GM23338 (cell line): Measurements from ENCODE around the gene CPTP. TPM values are rescaled to one million over a fixed set of nuclear protein-coding genes. Genes with fewer than 3 reads are reported as not detected.
"Not testable (repeated sequence)": the region's sequence is repeated elsewhere in the genome, so short reads cannot be mapped to it uniquely, and the experiment has no call there.

Experiments
- ATAC-seq: fragments of 200-7000 bp; cut with Tn5 transposase; 3 replicates; pipeline ENCODE4 v1.9.1; 2020
- DNase-seq: peaks from one replicate; pipeline ENCODE4 v3.0.0-alpha.2; 2015; ENCODE audit warnings: low spot score
- H2AFZ ChIP-seq: fragments of 200-600 bp; sonication (generic); 2 replicates; pipeline ENCODE4 v1.8.0; 2016; ENCODE audit warnings: antibody characterized with exemption, mild to moderate bottlenecking, moderate library complexity
- H3F3A ChIP-seq: fragments of 200-600 bp; sonication (generic); replicated peaks from 2 replicates; pipeline ENCODE4 v1.8.0; 2017; ENCODE audit warnings: antibody characterized with exemption, mixed run types, low read depth
- H3K27ac ChIP-seq: fragments of 200-600 bp; sonication (generic); 2 replicates; pipeline ENCODE4 v1.6.1; 2016; ENCODE audit warnings: low read depth
- H3K27me3 ChIP-seq: fragments of 200-600 bp; sonication (generic); 2 replicates; pipeline ENCODE4 v1.8.0; 2016; ENCODE audit warnings: mild to moderate bottlenecking, mixed run types, moderate library complexity; ENCODE audit not compliant: insufficient read depth
- H3K36me3 ChIP-seq: fragments of 200-600 bp; sonication (generic); 2 replicates; pipeline ENCODE4 v1.8.0; 2016; ENCODE audit warnings: mild to moderate bottlenecking; ENCODE audit not compliant: insufficient read depth
- H3K4me1 ChIP-seq: fragments of 200-600 bp; sonication (generic); 2 replicates; pipeline ENCODE4 v1.8.0; 2016; ENCODE audit warnings: mild to moderate bottlenecking, moderate library complexity; ENCODE audit not compliant: insufficient read depth
- H3K4me2 ChIP-seq: fragments of 200-600 bp; sonication (generic); 2 replicates; pipeline ENCODE4 v1.7.1; 2017; ENCODE audit warnings: mixed run types
- H3K4me3 ChIP-seq: fragments of 200-600 bp; sonication (generic); 2 replicates; pipeline ENCODE4 v1.6.1; 2016; ENCODE audit warnings: mixed run types
- H3K79me2 ChIP-seq: fragments of 200-600 bp; sonication (generic); replicated peaks from 2 replicates; pipeline ENCODE4 v1.8.0; 2017; ENCODE audit warnings: mild to moderate bottlenecking; ENCODE audit not compliant: insufficient read depth
- H3K9me2 ChIP-seq: fragments of 200-600 bp; sonication (generic); 2 replicates; pipeline ENCODE4 v1.8.0; 2017; ENCODE audit not compliant: insufficient read depth
- H4K20me1 ChIP-seq: fragments of 200-600 bp; sonication (generic); replicated peaks from 2 replicates; pipeline ENCODE4 v1.8.0; 2017; ENCODE audit warnings: mild to moderate bottlenecking; ENCODE audit not compliant: insufficient read depth
- H3K27ac Mint-ChIP-seq: 2 replicates; pipeline ENCODE4 v1.8.0; 2020; ENCODE audit warnings: inconsistent platforms, mild to moderate bottlenecking, moderate library complexity, mixed read lengths
- H3K27me3 Mint-ChIP-seq: 3 replicates; pipeline ENCODE4 v1.8.0; 2022; ENCODE audit warnings: low read depth, mild to moderate bottlenecking, moderate library complexity, mixed read lengths, inconsistent platforms; ENCODE audit not compliant: insufficient read depth, poor library complexity
- H3K36me3 Mint-ChIP-seq: 3 replicates; pipeline ENCODE4 v1.8.0; 2021; ENCODE audit warnings: low read depth, mild to moderate bottlenecking, inconsistent platforms, moderate library complexity, mixed read lengths
- H3K4me1 Mint-ChIP-seq: 3 replicates; pipeline ENCODE4 v1.8.0; 2020; ENCODE audit warnings: mild to moderate bottlenecking, inconsistent platforms, mixed read lengths
- H3K4me3 Mint-ChIP-seq: 3 replicates; pipeline ENCODE4 v1.8.0; 2021; ENCODE audit warnings: moderate library complexity, mild to moderate bottlenecking, inconsistent platforms, mixed read lengths
- H3K9me3 Mint-ChIP-seq: 3 replicates; pipeline ENCODE4 v1.8.0; 2020; ENCODE audit warnings: moderate library complexity, mild to moderate bottlenecking, inconsistent platforms, mixed read lengths
- CREB1 ChIP-seq: fragments of 250-450 bp; sonication (Bioruptor Pico); IDR thresholded peaks from 2 replicates; pipeline ENCODE4 v1.5.0; 2020; ENCODE audit warnings: low read depth, mild to moderate bottlenecking, moderate library complexity
- EZH2 ChIP-seq: fragments of 200-600 bp; sonication (generic); IDR thresholded peaks from one replicate; pipeline ENCODE4 v1.8.0; 2017; ENCODE audit warnings: antibody characterized with exemption, mild to moderate bottlenecking, low read depth; ENCODE audit not compliant: unreplicated experiment
- EZH2phosphoT487 ChIP-seq: fragments of 200-600 bp; sonication (generic); IDR thresholded peaks from one replicate; pipeline ENCODE4 v1.8.1; 2018; ENCODE audit warnings: antibody characterized with exemption; ENCODE audit not compliant: unreplicated experiment
- JUNB ChIP-seq: IDR thresholded peaks from one replicate; pipeline ENCODE4 v1.6.1; 2016; ENCODE audit warnings: antibody characterized with exemption; ENCODE audit not compliant: unreplicated experiment
- NANOG ChIP-seq: IDR thresholded peaks from 2 replicates; pipeline ENCODE4 v1.6.1; 2016; ENCODE audit warnings: antibody characterized with exemption, borderline replicate concordance
- POLR2AphosphoS5 ChIP-seq: IDR thresholded peaks from 2 replicates; pipeline ENCODE4 v1.6.1; 2016; ENCODE audit warnings: antibody characterized with exemption, low read depth
- STAT1 ChIP-seq: IDR thresholded peaks from one replicate; pipeline ENCODE4 v1.6.1; 2016; ENCODE audit warnings: antibody characterized with exemption; ENCODE audit not compliant: unreplicated experiment
- ZNF114 ChIP-seq: fragments of 250-450 bp; sonication (Bioruptor Pico); IDR thresholded peaks from 2 replicates; pipeline ENCODE4 v1.5.0; 2020; ENCODE audit warnings: mild to moderate bottlenecking, moderate library complexity
- polyA plus RNA-seq: library from polyadenylated mRNA; unstranded; fragments of >200 nt; fragmentation: Nextera tagmentation; extraction: Ambion mirVana; gene quantifications from 2 replicates; pipeline ENCODE4 v1.2.1, GENCODE V29; 2016
- total RNA-seq: library from RNA; depleted of rRNA; stranded (reverse); fragments of >200 nt; shearing (Covaris generic); gene quantifications from 2 replicates; pipeline ENCODE4 v1.2.3, GENCODE V29; 2014
- TF ChIP-seq, protein P1 (sequence below): IDR thresholded peaks from 2 replicates; pipeline ENCODE4 v1.6.1; 2016; ENCODE audit warnings: antibody characterized with exemption
- TF ChIP-seq, protein P2 (sequence below), 2 experiments: fragments of 200-600 bp in 1 of 2; sonication (generic) in 1 of 2; conservative IDR thresholded peaks; 2 replicates each; pipeline versions ENCODE4 v1.5.1 to v1.6.1; 2016 to 2017; ENCODE audit warnings: antibody characterized with exemption in 2 of 2, low read depth in 2 of 2, mild to moderate bottlenecking in 2 of 2, moderate library complexity in 1 of 2
- TF ChIP-seq, protein P3 (sequence below): IDR thresholded peaks from one replicate; pipeline ENCODE4 v1.6.1; 2018; ENCODE audit warnings: antibody characterized with exemption; ENCODE audit not compliant: unreplicated experiment

CPTP gene
- total and polyA plus RNA-seq, 2 experiments from 2014 or later, result 8.1 to 13.5 TPM

DNA sequence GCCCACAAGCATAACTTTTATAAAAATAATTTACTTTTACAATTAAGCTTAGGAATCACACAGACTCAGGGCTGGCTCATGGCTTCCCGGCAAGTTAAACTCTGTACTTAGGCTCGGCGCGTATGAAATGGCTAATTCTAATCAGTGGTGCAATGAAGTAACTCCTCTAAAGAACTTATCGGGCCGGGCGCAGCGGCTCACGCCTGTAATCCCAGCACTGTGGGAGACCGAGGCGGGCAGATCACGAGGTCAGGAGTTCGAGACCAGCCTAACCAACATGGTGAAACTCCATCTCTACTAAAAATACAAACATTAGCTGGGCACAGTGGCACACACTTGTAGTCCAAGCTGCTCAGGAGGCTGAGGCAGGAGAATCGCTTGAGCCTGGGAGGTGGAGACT is 45.5 kb downstream of the CPTP start:
- not testable (repeated sequence) for H3K4me3 ChIP-seq, H2AFZ ChIP-seq, H3K4me1 ChIP-seq, H3K4me3 Mint-ChIP-seq, H3K4me1 Mint-ChIP-seq, H3K4me2 ChIP-seq, H3K36me3 ChIP-seq, H3K27ac ChIP-seq, ATAC-seq, H3K9me3 Mint-ChIP-seq, H3K27me3 Mint-ChIP-seq, DNase-seq, H3K27ac Mint-ChIP-seq, H3K9me2 ChIP-seq, H3K36me3 Mint-ChIP-seq, H3K27me3 ChIP-seq
- Histone ChIP-seq H3F3A (peaks cover 24% of the 10 kb centered on the region), H4K20me1 (peaks cover 12% of the 10 kb centered on the region), H3K79me2 (peaks cover 21% of the 10 kb centered on the region)

DNA sequence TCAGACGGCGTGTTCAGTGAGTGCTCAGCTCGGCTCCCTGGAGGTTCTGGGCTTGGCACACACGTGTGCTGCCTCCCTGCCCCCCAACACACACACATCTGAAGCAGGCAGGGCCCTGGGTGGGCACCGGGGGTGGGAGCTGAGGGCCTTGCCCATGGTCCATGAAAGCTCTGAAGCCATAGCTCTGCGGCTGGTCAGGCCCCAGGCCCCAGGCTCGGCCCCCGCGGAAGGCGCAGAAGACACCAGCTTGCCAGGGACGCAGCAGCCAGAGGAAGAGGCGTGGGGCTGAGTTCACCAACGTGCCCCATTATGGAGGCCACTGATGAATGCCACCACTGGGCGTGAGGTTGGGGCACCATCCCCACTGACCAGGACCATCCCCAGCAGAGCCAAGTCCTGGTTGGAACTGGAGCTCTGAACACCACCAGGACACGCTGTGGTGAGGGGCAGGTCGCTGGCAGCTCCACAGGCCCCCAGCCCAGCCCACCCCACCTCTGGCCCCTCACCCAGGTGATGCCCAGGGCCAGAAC is 46.2 kb downstream of the CPTP start:
- DNase-seq, result no peak
- Histone ChIP-seq H3K27ac (no peak overlapping the region), H3K9me2 (no peaks in the 10 kb centered on the region), H3K27me3 (no peaks in the 10 kb centered on the region), H4K20me1 (peaks cover 12% of the 10 kb centered on the region), H3K4me3 (no peak overlapping the region), H3F3A (peaks cover 22% of the 10 kb centered on the region), H3K4me1 (peaks cover 4% of the 10 kb centered on the region; the same call in 1 of the 2 replicates), H3K4me2 (no peak overlapping the region), H3K79me2 (peaks cover 21% of the 10 kb centered on the region), H3K36me3 (no peaks in the 10 kb centered on the region), H2AFZ (no peak overlapping the region)
- Mint-ChIP-seq H3K27ac (no peak overlapping the region), H3K9me3 (no peaks in the 10 kb centered on the region; the same call in 1 of the 3 replicates), H3K4me3 (no peak overlapping the region), H3K4me1 (peaks cover 3% of the 10 kb centered on the region; the same call in 2 of the 3 replicates), H3K27me3 (peaks cover 8% of the 10 kb centered on the region), H3K36me3 (peaks cover 9% of the 10 kb centered on the region; the same call in 2 of the 3 replicates)
- no peak for ATAC-seq
- TF ChIP-seq, protein P1, sequence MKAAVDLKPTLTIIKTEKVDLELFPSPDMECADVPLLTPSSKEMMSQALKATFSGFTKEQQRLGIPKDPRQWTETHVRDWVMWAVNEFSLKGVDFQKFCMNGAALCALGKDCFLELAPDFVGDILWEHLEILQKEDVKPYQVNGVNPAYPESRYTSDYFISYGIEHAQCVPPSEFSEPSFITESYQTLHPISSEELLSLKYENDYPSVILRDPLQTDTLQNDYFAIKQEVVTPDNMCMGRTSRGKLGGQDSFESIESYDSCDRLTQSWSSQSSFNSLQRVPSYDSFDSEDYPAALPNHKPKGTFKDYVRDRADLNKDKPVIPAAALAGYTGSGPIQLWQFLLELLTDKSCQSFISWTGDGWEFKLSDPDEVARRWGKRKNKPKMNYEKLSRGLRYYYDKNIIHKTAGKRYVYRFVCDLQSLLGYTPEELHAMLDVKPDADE, result no peak
- no peak for TF ChIP-seq EZH2
- TF ChIP-seq, protein P2, sequence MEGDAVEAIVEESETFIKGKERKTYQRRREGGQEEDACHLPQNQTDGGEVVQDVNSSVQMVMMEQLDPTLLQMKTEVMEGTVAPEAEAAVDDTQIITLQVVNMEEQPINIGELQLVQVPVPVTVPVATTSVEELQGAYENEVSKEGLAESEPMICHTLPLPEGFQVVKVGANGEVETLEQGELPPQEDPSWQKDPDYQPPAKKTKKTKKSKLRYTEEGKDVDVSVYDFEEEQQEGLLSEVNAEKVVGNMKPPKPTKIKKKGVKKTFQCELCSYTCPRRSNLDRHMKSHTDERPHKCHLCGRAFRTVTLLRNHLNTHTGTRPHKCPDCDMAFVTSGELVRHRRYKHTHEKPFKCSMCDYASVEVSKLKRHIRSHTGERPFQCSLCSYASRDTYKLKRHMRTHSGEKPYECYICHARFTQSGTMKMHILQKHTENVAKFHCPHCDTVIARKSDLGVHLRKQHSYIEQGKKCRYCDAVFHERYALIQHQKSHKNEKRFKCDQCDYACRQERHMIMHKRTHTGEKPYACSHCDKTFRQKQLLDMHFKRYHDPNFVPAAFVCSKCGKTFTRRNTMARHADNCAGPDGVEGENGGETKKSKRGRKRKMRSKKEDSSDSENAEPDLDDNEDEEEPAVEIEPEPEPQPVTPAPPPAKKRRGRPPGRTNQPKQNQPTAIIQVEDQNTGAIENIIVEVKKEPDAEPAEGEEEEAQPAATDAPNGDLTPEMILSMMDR (conservative IDR thresholded peaks at IDR 0.05; ENCODE audit: low read depth in 2 of 2), result no peak
- no peak for TF ChIP-seq EZH2phosphoT487
- no peak for TF ChIP-seq JUNB
- no peak for TF ChIP-seq STAT1
- TF ChIP-seq CREB1 (CRISPR knock-in tag), result no peak
- no peak for TF ChIP-seq POLR2AphosphoS5
- TF ChIP-seq, protein P3, sequence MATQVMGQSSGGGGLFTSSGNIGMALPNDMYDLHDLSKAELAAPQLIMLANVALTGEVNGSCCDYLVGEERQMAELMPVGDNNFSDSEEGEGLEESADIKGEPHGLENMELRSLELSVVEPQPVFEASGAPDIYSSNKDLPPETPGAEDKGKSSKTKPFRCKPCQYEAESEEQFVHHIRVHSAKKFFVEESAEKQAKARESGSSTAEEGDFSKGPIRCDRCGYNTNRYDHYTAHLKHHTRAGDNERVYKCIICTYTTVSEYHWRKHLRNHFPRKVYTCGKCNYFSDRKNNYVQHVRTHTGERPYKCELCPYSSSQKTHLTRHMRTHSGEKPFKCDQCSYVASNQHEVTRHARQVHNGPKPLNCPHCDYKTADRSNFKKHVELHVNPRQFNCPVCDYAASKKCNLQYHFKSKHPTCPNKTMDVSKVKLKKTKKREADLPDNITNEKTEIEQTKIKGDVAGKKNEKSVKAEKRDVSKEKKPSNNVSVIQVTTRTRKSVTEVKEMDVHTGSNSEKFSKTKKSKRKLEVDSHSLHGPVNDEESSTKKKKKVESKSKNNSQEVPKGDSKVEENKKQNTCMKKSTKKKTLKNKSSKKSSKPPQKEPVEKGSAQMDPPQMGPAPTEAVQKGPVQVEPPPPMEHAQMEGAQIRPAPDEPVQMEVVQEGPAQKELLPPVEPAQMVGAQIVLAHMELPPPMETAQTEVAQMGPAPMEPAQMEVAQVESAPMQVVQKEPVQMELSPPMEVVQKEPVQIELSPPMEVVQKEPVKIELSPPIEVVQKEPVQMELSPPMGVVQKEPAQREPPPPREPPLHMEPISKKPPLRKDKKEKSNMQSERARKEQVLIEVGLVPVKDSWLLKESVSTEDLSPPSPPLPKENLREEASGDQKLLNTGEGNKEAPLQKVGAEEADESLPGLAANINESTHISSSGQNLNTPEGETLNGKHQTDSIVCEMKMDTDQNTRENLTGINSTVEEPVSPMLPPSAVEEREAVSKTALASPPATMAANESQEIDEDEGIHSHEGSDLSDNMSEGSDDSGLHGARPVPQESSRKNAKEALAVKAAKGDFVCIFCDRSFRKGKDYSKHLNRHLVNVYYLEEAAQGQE, result no peak
- TF ChIP-seq NANOG, result no peak
- no peak for TF ChIP-seq ZNF114 (CRISPR knock-in tag)
